Left ventricle myocardium inferior (tissue), 1 donor: ENCODE data around the gene FGFBP2. TPM values are rescaled to one million over a fixed set of nuclear protein-coding genes. Genes with fewer than 3 reads are reported as not detected.

Experiments used
- DNase-seq: peaks from one replicate; pipeline ENCODE4 v3.0.0-alpha.2; 2020
- H3K27ac ChIP-seq: fragments of 200-600 bp; replicated peaks from 2 replicates; pipeline ENCODE4 v1.8.0; 2021
- H3K27me3 ChIP-seq: fragments of 200-600 bp; 2 replicates; pipeline ENCODE4 v1.8.0; 2021; ENCODE audit warnings: low read depth
- H3K36me3 ChIP-seq: fragments of 200-600 bp; 2 replicates; pipeline ENCODE4 v1.8.0; 2021
- H3K4me1 ChIP-seq: fragments of 200-600 bp; 2 replicates; pipeline ENCODE4 v1.8.0; 2021
- H3K4me3 ChIP-seq: fragments of 200-600 bp; 2 replicates; pipeline ENCODE4 v1.8.0; 2021; ENCODE audit warnings: mild to moderate bottlenecking, moderate library complexity
- H3K9me3 ChIP-seq: fragments of 200-600 bp; replicated peaks from 2 replicates; pipeline ENCODE4 v1.8.0; 2021
- CTCF ChIP-seq: fragments of 200-600 bp; IDR thresholded peaks from 2 replicates; pipeline ENCODE4 v1.8.0; 2021; ENCODE audit warnings: antibody characterized with exemption, mild to moderate bottlenecking, borderline replicate concordance
- intact Hi-C: fragments of 100-400 bp; cut with micrococcal nuclease; formaldehyde crosslinking; loops from one replicate; pipeline ENCODE4 v1.11.0; 2022
- total RNA-seq: library from RNA; stranded (reverse); fragmentation: NEBNext Ultra II Directional; extraction: Animal tissue kit (Norgen Biotek cat#: 25700); gene quantifications from one replicate; pipeline ENCODE4 v1.2.1, GENCODE V29; 2021
- donor health status: DM: no; HTN: yes; CAD: no; lungs with severe emphysema.

The FGFBP2 gene
- total RNA-seq, 1 donor from 2014 or later = 1.2 TPM

- no peaks in the 10 kb centered on the region for H3K27me3 ChIP-seq
- H3K36me3 ChIP-seq = no peaks in the 10 kb centered on the region
- H3K27ac ChIP-seq = no peak overlapping the region
- no peak for DNase-seq
- no peak for TF ChIP-seq CTCF
- H3K9me3 ChIP-seq = no peaks in the 10 kb centered on the region
- intact Hi-C loops = loop anchor here (10.0 kb wide), 1 partner anchor 201 kb away; no protein-coding TSS in a partner anchor
- H3K4me3 ChIP-seq = no peak overlapping the region
- H3K4me1 ChIP-seq = peaks cover 18% of the 10 kb centered on the region
Observed at GRCh38 chr4:16005676-16006075, 42.7 kb upstream of the FGFBP2 start.

DNA sequence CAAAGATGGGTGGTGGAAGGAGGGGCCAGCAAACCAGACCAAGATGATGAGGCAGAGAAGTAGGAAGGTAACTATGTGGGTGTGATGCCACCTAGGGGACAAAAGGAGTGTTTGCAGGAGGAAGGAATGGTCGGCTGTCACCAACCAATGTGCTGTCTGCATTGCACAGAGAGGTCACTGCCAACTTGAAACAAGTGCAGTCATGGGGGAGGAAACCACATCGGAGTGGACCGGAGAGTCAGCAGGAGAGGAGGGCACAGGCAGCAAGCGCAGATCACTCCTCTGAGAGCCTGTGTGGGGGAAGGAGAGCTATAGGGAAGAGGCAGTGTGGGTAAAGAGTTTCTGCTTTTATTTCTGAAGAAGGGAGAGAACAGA, 38.5 kb upstream of the FGFBP2 start:
- intact Hi-C loops = loop anchor here (10.0 kb wide), 1 partner anchor 197 kb away; no protein-coding TSS in a partner anchor
- H3K4me3 ChIP-seq = no peak overlapping the region
- no peaks in the 10 kb centered on the region for H3K27me3 ChIP-seq
- H3K27ac ChIP-seq = no peak overlapping the region
- peak; percentile 90 for TF ChIP-seq CTCF
- peaks cover 12% of the 10 kb centered on the region for H3K4me1 ChIP-seq
- no peaks in the 10 kb centered on the region for H3K36me3 ChIP-seq
- no peaks in the 10 kb centered on the region for H3K9me3 ChIP-seq
- DNase-seq = peak; percentile 33

GRCh38 chr4:16000708-16001483, 37.9 kb upstream of the FGFBP2 start:
- DNase-seq = no peak
- H3K36me3 ChIP-seq = no peaks in the 10 kb centered on the region
- no peaks in the 10 kb centered on the region for H3K27me3 ChIP-seq
- no peak overlapping the region for H3K27ac ChIP-seq
- no peaks in the 10 kb centered on the region for H3K9me3 ChIP-seq
- no peak for TF ChIP-seq CTCF
- no peak overlapping the region for H3K4me3 ChIP-seq
- peaks cover 13% of the 10 kb centered on the region for H3K4me1 ChIP-seq
- intact Hi-C loops = loop anchor here (10.0 kb wide), 1 partner anchor 196 kb away; no protein-coding TSS in a partner anchor

DNA sequence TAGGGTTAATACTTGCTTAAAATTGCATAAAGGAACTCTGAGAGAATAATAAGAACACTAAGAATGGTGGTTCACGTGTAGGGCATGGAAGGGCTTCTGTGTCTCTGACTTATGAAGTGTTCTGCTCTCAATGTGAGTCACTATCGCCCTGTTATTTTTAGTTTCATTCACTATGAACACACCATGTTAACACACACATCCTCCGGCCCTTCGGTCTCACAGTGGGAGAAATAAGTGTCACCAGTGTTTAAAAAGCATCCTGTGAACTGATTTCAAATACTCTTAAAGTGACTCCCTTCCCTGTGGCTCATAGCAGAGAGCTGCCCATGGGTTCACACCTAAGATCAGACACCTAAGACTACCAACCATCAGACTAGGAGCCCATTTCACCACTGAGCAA, 33.8 kb upstream of the FGFBP2 start:
- intact Hi-C loops = no loop called here
- TF ChIP-seq CTCF = no peak
- Histone ChIP-seq H3K4me1 (peaks cover 12% of the 10 kb centered on the region), H3K27me3 (no peaks in the 10 kb centered on the region), H3K36me3 (no peaks in the 10 kb centered on the region), H3K9me3 (no peaks in the 10 kb centered on the region), H3K4me3 (no peak overlapping the region), H3K27ac (no peak overlapping the region)
- DNase-seq = no peak

DNA sequence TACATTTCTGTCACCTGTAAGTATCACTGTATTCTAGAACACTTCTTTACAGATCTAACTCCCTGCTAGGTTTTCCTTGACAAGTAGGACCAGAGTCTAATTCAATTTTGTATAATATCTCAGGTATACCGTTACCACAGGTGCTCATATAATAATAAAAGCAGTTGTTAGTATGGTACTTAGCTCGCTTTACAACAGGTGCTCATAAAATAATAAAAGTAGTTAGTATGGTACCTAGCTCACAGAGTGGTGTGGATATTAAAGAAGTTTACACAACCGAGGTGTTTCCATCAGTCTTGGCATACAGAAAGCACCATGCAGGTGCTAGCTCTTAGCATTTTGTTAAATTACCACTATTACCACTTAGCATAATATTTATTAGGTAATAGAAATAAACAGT, 32.9 kb upstream of the FGFBP2 start:
- intact Hi-C loops = no loop called here
- no peaks in the 10 kb centered on the region for H3K27me3 ChIP-seq

More for the DNA sequence above, 32.9 kb upstream of the FGFBP2 start:
- no peak overlapping the region for H3K27ac ChIP-seq
- H3K36me3 ChIP-seq = no peaks in the 10 kb centered on the region
- peaks cover 5% of the 10 kb centered on the region for H3K4me1 ChIP-seq
- TF ChIP-seq CTCF = no peak
- no peaks in the 10 kb centered on the region for H3K9me3 ChIP-seq
- H3K4me3 ChIP-seq = no peak overlapping the region
- DNase-seq = no peak
